ENCODE results near the gene TBC1D10A.

TBC1D10A gene

GRCh38 chr22:30266445-30267381 lies 60.0 kb downstream of the TBC1D10A start, which contains the start of gene OSM:
OSM (minus strand) TSS chr22:30266851; CDS start chr22:30266799, 52 bp downstream.
- DNase-seq (ENCODE audit: low read depth in 2 of 2): peak; percentile 46 to 55

- DNase-seq (ENCODE audit: low read depth in 2 of 2): peak; percentile 69 to 82
Observed at GRCh38 chr22:30265823-30266444, 60.8 kb downstream of the TBC1D10A start.

- DNase-seq (ENCODE audit: low read depth in 2 of 2): no peak
Observed at GRCh38 chr22:30265131-30265720, 61.5 kb downstream of the TBC1D10A start.

GRCh38 chr22:30263883-30264282 lies 62.9 kb downstream of the TBC1D10A start:
- DNase-seq (ENCODE audit: low read depth in 2 of 2): no peak

- peak; percentile 56 to 64 for DNase-seq (ENCODE audit: low read depth in 2 of 2)
Observed at GRCh38 chr22:30262917-30263741, 63.6 kb downstream of the TBC1D10A start.

GRCh38 chr22:30262112-30262511 lies 64.6 kb downstream of the TBC1D10A start:
- no peak for DNase-seq (ENCODE audit: low read depth in 2 of 2)

GRCh38 chr22:30261134-30261533 lies 65.6 kb downstream of the TBC1D10A start:
- DNase-seq (ENCODE audit: low read depth in 2 of 2): no peak

- no peak for DNase-seq (ENCODE audit: low read depth in 2 of 2)
Observed at GRCh38 chr22:30260682-30261081, 66.1 kb downstream of the TBC1D10A start.

GRCh38 chr22:30260276-30260675 lies 66.5 kb downstream of the TBC1D10A start:
- DNase-seq (ENCODE audit: low read depth in 2 of 2): no peak

- DNase-seq (ENCODE audit: low read depth in 2 of 2): no peak
Observed at GRCh38 chr22:30254314-30254713, 72.4 kb downstream of the TBC1D10A start.

GRCh38 chr22:30253205-30253852 lies 73.4 kb downstream of the TBC1D10A start:
- DNase-seq (ENCODE audit: low read depth in 2 of 2): no peak

GRCh38 chr22:30252411-30253204 lies 74.1 kb downstream of the TBC1D10A start:
- DNase-seq (ENCODE audit: low read depth in 2 of 2): no peak

GRCh38 chr22:30251711-30252110 lies 75.0 kb downstream of the TBC1D10A start:
- DNase-seq (ENCODE audit: low read depth in 2 of 2): no peak

GRCh38 chr22:30250661-30251267 lies 76.0 kb downstream of the TBC1D10A start:
- no peak for DNase-seq (ENCODE audit: low read depth in 2 of 2)

GRCh38 chr22:30250039-30250565 lies 76.6 kb downstream of the TBC1D10A start:
- DNase-seq (ENCODE audit: low read depth in 2 of 2): no peak

- no peak for DNase-seq (ENCODE audit: low read depth in 2 of 2)
Observed at GRCh38 chr22:30249049-30250038, 77.4 kb downstream of the TBC1D10A start.

GRCh38 chr22:30248484-30248883 lies 78.3 kb downstream of the TBC1D10A start:
- no peak for DNase-seq (ENCODE audit: low read depth in 2 of 2)

GRCh38 chr22:30247974-30248373 lies 78.8 kb downstream of the TBC1D10A start:
- no peak for DNase-seq (ENCODE audit: low read depth in 2 of 2)

Data from stimulated activated CD8-positive, alpha-beta memory T cell treated with anti-CD3 and anti-CD28 coated beads, Interleukin-15, amount 100 ng/mL, for 4 hours (primary cell).